ENCODE results near the gene SEMA5A.

Gene SEMA5A

GRCh38 chr5:9192266-9192665 lies 353.6 kb downstream of the SEMA5A start:
- DNase-seq: no peak

DNA sequence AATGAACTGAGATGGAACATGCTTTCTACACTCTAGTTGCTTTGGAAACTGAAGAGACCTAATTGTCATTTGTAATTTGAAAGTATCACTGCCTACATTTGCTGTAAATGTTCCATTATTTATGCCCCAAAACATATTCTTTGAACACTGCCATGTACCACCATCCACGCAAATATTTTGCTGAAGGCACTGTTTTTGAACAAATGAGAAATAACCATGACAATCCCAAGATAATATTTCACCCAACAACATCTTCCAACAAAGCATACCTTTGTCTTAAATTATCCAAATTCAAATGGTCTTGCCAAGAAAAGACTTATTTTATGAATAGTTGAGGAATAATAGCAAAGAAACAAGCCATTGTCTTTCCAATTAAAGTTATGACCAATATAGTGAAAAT lies 356.2 kb downstream of the SEMA5A start:
- no peak for DNase-seq

DNA sequence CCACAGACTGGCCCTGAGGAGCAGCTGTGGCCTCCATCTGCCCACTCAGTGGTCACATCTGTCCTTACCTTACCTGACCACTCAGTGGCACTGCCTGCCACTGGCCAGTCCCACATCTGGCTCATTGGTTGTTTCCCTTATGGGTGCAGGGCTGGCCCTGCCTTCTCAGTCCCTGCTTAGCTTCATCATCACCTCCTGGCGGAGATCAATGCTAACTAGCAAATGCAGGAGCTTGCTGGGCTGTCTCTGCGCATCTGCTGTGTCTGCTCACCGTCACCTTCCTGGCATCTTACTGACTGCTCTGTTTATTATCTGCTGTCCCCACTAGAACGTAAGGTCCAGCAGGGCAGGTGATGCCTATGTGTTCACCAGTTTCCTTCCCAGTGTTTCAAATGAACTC lies 356.9 kb downstream of the SEMA5A start:
- no peak for DNase-seq

GRCh38 chr5:9188131-9188530 lies 357.7 kb downstream of the SEMA5A start:
- DNase-seq: no peak

DNA sequence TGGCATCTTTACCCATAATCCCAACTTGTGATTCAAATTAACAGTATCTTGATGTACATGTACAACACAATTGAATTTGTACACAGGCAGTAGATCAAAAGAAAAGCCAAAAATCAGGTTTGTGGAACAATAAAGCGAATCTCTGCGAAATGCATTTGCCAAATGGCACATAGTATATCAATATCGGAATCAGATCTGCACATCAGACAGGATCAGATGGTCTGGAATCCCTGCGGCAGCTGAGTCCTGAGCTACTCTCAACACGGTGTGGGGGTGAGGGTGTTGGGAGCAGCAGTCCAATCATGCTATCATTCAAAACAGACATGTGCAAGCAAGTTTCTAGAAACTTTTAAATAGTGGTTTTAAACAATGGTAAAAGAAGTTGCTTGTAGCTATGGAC lies 358.3 kb downstream of the SEMA5A start:
- DNase-seq: no peak

GRCh38 chr5:9186069-9186468 lies 359.8 kb downstream of the SEMA5A start:
- DNase-seq: no peak

GRCh38 chr5:9183992-9184391 lies 361.9 kb downstream of the SEMA5A start:
- no peak for DNase-seq

GRCh38 chr5:9182899-9183695 lies 362.8 kb downstream of the SEMA5A start:
- DNase-seq: no peak

DNA sequence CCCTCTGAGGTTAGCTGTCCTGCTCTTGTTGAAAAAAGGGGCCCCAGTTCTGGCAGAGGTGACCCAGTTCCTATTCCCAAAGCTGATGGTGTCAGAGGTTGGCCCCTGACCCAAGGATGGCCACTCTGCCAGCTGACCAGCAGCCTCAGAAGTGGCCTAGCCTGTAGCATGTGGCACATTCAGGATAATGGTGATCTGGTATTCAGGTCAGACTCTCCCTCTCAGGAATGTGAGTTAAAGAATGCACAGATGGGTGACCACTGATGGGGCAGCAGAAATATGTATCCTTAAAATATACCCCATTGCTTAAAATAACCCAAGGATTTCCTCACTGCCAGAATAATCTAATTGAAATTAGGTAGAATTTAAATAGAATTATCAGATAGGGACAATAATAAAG lies 369.2 kb downstream of the SEMA5A start:
- DNase-seq: no peak

DNA sequence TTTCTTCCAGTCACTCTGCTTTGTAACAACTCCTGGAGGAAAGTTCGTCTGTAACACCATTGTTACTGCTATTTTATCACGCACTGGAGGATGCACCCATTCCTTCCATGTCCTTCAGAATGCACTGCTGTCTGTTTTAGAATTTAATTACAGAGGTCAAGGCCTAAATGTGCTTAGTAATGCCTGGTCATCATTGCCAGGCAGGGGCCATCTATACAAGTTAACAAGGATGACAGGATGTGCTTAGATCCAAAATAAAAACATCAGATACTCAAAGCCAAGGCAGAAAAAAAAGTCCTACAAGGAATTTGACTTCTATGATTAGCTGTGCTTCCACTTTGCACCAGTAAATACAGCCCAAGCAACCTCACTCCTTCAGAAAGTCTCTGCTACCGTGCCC lies 371.4 kb downstream of the SEMA5A start:
- no peak for DNase-seq

DNA sequence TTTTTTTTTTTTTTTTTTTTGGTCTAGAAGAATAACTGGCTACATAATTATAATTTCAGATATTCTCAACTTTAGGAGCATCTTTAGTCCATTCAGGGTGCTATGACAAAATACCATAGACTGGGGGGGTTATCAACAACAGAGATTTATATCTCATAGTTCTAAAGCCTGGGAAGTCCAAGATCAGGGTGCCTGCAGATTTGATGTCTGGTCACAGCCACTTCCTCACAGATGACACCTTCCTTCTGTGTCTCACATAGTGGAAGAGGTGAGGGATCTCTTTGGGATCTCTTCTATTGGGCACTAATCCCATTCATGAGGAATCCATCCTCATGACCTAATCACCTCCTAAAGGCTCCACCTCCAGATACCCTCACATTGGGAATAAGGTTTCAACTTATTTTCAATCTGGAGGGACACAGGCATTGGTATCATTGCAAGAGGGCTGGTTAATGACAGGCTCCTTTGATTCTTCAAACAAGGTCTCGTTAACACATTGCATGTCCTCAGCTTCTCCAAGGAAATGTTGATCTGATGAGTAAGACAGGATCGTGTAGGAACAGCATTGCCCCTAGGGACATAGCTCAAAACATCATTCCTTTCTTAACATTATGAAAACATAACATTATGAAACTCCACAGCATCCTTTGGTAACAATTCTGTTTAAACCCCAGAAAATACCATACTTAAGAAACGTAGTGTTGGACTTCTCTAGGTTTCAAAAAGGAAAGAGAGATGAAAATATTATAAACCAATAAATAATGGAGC lies 372.4 kb downstream of the SEMA5A start:
- no peak for DNase-seq

- DNase-seq: no peak
Measured at GRCh38 chr5:9170026-9170425, 375.8 kb downstream of the SEMA5A start.

DNA sequence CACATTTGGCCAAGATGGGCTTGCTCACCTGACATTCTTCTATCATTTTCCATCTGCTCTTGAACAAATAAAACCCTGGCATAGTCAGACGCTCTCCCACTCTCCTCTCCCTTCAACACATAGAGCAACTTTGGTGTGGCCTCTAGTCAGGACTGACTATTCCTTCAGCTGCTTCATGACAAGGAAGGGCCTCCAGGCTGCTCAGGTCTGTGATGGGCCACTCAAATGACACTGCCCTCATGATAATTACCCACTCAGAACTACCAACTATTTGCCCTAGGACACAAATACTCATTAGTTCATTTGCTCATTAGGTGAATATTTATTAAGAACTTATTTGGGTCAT lies 376.3 kb downstream of the SEMA5A start:
- DNase-seq: no peak

GRCh38 chr5:9168791-9169556 lies 376.9 kb downstream of the SEMA5A start:
- DNase-seq: no peak

- no peak for DNase-seq
Measured at GRCh38 chr5:9166202-9167112, 379.4 kb downstream of the SEMA5A start.

- no peak for DNase-seq
Measured at GRCh38 chr5:9165546-9165945, 380.3 kb downstream of the SEMA5A start.

- DNase-seq: no peak
Measured at GRCh38 chr5:9160747-9161146, 385.1 kb downstream of the SEMA5A start.

DNA sequence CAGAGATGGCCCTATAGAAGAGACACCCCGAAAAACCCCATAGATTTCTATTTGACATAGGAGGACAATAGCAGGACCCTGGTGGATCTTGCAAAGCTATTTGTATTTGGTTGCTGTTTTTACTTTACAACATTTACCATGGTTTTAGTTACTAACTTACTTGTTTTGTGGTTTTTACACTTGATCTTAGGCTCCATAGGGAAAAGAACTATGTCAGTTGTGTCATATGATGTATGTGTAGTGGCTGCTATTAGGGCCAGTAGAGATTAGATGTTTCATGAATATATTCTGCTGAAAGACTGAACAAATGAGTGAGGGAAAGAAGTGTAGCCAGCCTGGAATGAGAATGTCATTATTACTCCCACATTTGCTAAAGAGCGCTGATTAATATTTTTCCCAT lies 388.1 kb downstream of the SEMA5A start:
- no peak for DNase-seq

DNA sequence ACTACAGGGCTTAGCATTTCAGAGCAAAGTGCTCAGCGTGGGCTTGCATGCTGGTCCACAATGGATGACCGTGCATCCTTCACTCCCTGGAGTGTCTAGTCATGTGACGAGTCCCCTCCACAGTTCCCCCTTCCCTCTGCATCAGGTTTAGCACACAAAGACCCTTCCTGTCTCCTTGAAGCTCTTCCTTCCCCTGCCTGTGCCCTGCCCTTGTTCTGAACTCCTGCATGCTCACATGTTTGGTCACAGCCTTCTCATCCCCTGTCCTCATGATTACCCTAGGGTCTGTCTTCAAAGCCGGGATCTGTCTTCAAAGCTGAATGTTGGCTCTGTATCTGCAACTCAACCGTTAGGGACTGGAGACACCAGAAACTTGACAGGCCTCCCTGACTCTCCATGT lies 388.9 kb downstream of the SEMA5A start:
- DNase-seq: no peak

DNA sequence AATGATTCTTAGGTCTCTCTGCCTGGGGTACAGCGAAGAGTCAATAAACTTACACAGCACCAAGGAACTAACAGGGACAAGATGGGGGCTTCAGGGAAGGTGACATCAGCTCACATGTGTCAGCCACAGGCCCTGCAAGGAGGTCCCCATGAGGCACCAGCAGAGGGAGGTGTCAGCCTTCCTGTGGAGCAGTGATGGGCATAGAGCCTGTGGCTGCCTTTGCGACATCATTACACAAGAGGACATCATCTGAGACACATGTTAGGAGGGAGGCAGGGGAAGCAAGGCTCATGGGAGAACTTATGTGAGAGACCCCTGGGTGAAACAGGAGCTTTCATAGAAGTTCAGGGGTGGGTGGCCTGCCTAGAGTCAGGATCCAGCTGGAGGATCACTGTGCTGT lies 389.6 kb downstream of the SEMA5A start:
- no peak for DNase-seq

GRCh38 chr5:9151684-9152427 lies 394.0 kb downstream of the SEMA5A start:
- DNase-seq: no peak

GRCh38 chr5:9149988-9150387 lies 395.9 kb downstream of the SEMA5A start:
- no peak for DNase-seq

Data from NCI-H187 treated with DMSO at 0.1 percent for 48 hours (cell line).